NCI-H2107 treated with DMSO at 0.1 percent for 48 hours (cell line): ENCODE measurements around the gene DGKG.

Source experiments
- DNase-seq: peaks from one replicate; lab custom pipeline; 2025; ENCODE audit not compliant: unreplicated experiment; lab: John Stamatoyannopoulos, UW

Gene DGKG

DNA sequence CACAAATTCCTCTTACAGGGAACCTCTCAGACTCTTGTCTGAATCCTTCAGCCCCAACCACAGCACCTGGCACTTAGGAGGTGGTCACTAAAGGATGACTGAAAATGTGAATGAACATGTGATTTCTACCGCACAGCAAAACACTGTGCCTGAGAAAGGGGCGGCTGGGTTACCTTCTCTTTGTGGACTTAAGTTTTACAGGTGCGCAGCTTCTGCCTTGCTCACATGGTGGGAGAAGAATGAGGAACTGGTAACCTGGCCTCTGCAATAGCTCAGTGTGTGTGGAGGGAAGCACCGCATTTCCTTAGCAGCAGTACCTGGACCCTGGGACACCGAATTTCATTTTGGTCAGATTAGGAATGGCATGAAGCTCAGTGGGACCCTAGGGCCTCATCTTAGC, 243.3 kb downstream of the DGKG start:
- DNase-seq = no peak

DNA sequence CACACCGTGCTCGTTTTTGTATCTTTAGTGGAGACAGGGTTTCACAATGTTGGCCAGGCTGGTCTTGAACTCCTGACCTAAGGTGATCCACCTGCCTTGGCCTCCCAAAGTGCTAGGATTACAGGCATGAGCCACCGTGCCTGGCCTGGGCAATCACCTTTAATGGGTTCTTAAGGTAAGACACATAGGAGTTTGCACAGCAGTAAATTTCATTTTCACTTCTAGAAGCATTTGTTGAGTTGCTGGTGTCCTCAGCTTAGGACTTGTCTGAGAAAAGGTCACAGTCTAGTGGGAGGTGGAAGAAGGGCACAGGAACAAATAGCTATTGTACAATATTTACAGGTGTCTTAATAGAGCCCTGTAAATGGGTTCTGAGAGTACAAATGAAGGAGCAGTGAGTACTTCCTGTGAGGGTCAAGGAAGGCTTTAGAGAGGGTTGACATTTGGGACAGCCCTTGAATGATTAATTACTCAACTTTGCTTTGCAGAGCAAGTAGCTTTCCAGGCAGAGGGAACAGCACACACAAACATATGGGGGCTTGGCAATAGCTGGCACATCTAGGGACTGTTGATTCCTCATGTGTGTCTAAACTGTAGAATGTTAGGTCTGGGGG, 244.4 kb downstream of the DGKG start:
- no peak for DNase-seq

DNA sequence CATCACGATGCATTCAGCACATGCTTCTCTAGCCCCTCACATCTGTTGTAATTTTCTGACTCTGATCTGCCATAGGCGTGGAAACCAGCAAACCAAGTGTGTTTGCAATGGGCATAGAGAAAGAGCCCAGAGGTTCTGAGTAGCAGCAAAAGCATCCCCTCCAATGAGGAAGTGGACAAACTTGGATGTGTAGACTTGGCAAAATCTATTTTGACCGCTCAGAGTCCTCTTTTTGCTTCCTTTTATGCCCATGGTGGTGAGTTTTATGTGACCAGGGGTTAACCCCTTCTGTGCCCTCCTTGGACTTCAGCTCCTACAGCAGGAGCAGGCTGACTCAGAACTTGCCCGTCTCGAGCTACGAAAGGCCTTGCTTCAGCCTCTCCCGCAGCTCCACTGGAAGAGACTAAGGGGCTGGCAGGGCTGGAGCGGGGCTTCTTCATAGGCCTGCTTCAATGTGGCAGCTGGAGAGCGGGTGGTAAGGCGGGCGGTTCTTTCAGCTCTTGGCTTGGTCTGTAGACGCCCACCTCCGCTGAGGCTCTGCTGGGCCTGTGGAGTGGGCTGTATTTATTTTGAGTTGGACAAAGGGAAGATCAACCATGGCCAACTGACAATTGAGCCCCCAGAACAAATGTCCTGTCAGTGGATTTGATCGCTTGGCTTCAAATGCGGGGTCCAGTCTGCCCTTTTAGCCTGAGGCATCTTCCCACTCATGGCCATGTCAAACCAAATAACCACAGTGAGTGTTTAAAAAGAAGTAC, 246.6 kb downstream of the DGKG start:
- DNase-seq = no peak

DNA sequence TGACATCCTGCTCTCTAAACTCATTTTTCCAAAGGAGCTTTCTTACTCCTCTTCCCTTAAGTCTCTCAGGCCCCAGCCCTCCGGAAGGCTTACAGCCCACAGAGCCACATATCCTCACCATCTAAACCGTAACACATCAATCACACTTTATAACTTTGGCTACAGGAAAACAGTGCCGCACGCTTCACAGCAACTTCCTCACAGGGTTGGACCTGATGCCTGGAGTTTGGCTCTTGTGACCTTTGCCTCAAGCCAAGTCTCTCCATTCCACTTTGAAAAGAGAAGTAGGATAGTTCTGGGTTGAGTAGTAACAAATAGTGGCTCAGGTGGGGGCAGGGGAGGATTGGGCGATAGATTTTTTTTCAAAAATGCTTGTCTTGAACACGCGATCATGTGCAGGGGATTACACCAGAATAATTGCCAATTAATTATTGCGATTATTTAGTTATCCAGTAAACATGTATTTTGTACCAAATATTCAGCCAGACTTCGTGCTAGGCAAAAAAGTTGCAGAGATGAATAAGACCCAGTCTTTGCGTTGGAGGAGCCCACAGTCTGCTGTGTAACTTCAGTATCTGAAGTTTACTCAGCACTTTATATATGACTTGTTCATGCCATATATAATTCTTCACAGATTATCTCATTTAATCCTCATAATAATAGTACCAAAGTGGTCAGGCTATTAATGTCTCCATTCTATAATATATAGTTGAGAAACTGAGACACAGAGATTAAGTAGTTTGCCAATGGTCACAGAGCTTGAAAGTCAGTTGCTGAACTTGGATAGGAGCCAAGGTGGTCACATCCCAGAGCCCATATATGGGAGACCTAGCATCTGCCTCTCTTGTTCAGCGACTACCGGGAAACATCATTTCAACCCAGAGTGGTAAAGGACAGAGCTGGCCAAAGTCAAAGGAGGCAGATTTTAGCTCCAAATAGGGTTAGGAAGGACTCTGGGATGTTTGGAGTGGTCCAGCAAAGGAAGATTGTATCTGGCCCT, 250.8 kb downstream of the DGKG start:
- no peak for DNase-seq

DNA sequence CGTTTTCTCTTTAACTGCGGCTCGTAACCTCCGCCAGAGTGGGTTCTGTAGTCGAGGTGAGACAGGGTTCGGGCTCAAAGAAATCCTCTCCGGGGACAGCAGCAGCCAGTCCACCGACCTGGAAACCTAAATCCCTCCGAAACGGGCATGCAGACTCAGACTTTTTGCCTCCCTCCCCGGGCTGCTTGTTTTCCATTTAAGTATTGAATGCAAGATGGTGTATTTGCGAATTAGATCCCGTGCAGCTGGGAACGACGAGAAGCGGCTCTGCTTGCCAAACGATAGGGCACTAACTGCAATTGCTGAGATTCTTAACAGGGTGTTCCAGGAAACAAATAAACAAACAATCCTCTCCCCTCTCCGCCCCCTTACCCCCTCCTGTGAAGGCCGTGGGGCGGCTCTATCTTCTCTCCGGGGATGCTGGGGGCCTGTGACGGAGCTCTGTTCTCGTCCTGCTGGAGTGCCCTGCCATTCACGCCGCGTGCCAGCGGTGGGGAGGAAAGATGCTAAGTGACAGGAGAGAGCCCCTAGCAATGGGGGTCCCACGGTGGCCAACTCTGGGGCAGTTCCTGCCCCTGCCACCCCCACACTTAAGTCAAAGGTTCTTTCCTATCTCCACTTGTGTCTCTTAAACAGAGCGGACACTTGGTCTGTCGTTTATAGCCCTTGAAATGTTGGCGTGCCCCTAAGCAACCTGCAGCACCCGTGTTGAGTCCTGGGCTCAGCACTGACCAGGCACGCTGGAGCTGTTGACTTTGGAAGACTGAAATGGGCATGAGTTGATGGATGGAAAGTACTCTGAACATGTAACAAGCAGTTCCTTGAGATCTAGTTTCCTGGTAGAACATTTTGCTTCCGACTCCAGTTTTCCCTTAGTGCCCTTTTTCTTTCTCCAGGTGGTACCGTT, 251.9 kb downstream of the DGKG start:
- DNase-seq = peak; percentile 36

DNA sequence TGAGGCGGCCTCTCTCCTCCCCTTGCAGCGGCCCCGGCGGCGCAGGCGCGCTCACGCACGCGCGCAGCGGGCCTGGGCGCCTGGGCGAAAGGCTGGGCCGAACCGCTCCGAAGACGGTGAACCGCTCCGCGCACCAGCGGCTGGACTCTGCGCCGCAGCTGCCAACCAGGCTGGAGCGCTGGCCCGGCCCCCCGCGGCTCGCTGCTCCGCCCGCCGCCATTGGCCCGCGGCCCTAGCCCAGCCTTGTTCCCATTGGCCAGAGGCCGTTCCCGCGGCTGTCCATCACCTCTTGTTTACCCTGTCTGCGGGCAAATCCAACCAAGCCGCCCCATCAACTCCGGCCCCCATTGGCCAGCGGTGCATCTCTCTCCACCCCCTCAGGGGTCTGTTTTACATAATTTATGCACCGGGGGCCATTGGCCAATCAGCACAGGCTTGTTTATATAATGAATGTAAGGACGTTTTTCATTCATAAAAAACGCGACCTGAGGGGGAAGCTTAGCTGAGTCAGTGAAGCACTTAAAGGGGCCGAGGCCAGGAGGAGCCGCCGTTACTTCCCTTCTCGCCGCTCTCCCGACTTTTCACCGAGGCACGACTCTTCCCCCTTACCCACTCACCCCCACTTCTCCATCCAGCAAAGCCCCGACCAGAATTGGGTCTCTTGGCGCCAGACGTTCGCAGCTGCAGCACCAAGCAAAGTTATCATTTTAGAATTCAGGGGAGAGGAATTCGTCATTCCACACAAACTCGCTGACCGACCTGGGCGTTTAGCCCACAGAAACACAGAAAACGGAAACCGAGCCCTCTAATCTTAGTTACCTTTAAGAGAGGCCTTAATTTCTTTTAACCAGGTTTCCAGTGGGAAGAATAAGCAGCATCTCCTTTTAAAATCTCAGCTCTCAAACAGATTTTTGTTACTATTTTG, 252.8 kb downstream of the DGKG start, which contains the start of gene ETV5:
Gene ETV5 (minus strand): TSS at position 149 of the 925 bp plus-strand sequence. CDS start 3,221 bp downstream, outside the sequence.
- DNase-seq = peak; percentile 97

DNA sequence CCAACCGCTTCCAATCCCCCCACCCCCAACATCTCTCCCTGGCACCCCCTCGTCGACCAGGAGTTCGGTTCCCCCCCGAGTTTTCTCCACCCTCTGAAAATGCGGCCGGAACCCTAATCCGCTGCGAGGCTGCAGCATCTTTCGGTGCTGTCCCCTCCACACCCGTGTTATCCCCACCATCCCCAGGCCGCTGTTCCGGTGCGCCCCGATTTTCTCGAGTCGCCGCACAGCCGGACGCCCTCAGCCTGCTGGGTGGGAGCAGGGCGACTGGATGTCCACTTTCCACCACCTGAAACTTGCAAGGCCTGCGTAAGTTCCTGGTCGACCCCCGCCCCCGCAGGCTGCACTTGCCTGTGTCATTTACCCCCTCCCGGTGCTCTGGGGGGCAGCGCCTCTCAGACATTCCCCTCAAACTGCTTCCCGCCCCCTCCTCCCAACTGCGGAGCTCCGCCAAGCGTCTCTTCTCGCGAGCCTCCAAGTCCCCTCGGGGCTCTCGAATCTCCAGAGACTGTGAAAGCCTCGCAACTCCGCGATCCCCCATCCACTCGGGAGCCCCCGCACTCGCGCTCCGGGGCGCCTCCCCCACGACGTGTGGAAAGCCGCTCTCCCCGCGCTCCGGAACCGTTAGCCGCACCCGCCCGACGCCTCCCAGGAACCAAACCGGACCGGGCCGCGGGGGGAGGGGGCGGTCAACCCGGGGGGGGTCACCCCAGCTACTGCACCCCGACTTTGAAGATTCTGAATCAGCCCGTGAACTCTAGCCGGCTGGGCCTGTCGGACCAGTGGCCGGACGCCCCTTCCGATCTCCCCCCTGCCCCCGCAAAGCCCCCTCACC, 253.7 kb downstream of the DGKG start:
- DNase-seq = no peak

DNA sequence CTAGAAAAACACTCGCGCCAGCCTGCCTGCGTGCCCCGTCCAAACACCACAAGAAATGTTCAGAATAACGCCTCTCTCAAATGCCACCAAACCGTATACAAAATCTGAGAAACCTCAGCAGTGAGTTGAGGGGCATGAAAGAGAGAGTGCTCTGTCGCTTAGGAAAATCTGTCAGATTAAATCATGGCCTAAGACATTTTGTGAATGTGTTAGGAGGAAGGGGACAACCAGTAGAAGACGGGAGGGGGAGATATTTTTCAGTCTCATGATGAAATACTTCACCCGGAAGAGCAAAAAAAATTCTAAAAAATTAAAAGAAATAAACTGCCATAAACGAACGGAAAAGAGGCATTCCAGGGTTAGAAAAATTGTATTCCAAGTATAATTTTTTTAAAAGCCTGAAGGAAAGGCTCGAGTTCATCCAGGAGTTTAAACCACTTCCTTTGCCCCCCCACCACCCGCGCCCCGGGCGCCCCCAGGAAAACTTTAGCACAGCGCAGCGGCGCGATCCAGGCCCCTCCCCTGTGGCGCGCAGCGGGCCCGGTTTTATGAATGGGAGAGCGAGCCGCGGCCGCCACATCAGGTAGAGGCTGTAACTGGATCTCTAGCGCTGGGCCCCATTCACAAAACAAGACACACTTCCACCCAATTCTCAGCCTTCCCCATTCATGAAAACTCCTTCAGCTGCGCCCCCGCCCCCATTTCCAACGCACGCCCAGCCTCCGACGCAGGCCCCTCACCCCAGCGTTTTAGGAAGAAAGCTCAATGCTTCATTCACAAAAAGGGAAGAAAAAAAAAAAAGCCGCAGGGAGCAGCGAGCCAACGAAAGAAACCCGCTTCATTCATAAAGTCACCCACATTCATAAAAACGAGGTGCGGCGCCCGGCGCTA, 254.6 kb downstream of the DGKG start:
- DNase-seq = peak; percentile 91

DNA sequence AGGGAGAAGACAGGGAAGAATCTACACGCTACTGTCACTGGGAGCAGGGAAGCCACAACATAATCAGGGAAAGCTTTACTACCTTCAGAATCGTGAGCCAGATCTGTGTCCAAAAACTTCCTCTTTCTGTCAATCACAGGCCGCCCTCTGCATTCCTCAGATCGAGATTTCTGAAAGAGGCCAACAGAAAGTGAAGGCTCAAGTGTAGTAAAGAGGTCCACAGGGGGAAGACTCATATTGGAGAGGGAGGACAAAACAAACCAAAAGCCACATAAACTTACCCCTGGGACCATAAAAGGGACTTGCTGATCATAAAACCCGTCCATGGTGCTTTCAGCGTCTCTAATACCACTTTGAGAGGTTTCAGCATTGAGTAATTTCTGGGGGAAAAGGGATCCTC, 256.5 kb downstream of the DGKG start:
- no peak for DNase-seq

DNA sequence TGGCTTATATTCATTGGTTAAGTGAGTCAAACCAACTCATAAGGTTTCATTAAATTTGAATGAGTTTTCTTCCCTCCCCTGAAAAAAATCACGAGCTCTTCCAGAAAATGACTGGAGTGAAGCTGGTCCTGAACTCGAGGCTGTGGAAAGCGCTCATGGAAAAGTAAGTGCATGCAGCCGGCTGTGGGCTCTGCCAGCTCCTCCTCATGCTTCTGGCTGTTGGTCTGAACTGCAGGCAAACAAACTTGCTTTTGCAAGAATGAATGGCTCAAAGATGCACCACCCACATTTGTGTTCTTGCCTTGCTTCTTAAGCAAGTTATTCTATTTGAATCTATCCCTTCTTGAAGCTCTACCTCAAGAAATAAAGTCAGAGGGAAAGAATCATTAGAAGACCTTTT, 259.3 kb downstream of the DGKG start:
- DNase-seq = no peak

DNA sequence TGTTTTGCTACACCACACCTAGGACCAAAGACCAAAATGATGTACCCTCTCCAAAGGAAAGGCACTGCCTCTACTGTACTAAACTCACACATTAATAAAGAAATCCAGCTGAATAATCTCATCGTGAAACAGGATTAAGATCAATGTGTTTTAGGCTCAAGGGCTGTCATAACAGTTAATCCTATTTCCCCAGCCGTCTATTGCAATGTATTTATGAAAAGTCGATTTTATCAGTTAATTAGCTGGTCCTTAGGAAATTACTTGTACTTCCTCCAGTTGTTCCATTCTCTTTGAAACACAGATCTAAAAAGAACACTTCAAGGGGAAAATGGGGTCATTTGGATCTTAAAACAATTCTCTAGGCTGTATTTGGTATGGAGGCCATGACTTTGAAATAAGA, 261.6 kb downstream of the DGKG start:
- DNase-seq = no peak

DNA sequence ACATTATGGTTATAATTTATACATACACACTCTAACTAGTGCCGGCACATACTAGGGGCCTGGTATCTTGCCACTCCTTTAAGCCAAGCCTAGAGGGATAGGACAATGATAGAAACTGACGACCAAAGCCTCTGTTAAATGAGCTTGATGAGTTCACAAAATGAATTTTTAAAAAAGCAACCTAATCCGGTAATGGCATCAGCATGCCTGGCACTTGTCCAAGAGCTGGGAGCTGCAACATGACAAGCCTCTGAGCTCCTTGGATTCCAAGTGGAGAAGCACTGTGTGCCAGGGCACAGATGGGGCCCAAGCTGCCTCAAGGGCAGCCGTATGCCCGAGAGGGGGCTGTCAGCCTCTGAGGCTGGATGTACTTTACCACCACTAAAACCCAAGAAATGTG, 262.9 kb downstream of the DGKG start:
- peak; percentile 73 for DNase-seq

DNA sequence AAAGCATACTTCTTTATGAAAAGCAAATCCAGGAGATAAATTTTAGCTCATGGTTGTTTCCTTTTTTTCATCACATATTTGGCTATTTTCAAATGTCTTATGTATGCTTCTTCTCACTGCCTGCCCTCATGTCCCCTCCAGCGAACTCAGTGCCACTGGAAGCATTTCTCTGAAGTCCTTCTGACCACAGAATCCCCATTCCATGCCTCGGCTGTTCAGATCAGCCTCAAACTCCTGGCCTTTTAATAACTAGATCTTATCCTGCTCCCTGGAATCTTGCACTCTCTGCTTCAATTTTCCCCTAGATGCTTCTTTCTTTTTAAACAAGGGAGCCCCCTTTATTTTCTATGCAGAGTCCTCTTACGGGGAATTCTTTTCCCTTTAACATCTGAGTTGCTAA, 263.3 kb downstream of the DGKG start:
- no peak for DNase-seq

DNA sequence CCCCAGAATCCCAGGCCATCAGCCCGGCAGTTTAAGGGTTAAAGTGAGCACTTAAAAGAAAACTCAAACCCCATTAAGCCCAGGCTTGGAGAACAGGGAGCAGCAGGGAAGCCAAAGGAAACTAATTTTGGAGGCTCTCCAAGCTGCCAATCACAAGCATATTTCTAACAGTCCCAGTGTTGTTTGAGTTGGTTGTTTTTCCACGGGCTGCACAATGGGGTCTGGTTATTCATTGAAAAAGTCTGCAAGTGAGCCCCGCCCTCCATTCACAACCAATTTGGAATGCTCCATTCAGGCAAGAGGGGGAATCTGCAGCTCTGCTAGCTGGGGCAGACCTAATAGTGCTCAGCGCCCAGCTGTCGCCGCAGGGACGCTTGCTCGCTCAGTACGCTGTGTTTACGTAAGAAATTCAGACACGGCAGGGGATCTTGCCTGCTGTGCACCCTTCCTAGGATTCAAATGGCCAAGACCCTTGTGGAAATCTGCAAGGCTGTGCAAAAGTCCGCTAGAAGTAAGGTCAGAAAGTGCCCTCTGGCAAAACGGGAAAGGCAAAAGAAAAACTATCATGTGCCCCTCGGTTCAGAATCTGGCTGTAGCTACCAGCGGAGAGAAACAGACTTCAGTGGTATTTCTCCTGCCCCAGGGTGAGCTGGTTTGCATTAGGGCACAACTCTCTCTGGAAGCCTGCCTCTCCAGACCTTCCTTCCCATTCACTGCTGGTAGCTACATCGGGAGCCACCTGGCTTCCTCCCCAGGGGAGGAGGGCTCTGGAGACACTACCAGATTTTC, 264.2 kb downstream of the DGKG start:
- DNase-seq = peak; percentile 98

DNA sequence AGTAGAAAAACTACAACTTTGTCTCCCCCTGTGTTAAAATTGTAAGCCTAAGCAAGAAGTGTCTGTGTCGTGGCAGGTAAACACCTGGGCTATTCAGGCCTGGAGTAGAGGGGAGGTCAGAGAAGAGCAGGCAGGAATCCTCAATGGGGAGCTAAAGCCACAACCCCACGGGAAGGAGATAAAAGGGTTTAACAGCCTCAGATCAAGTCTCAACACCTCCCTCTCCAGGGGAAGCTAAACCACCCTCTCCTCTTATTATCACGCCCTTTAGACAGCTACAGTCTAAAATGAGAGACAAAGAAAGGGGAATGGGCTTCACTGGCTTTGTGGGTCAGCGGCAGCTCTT, 264.7 kb downstream of the DGKG start:
- no peak for DNase-seq
